MG63 (cell line): Measurements from ENCODE around the gene WAC. TPM values are rescaled to one million over a fixed set of nuclear protein-coding genes. Genes with fewer than 3 reads are reported as not detected.
"Not testable (repeated sequence)": the region's sequence is repeated elsewhere in the genome, so short reads cannot be mapped to it uniquely, and the experiment has no call there.

ENCODE experiments used
- DNase-seq: peaks from one replicate; pipeline ENCODE4 v3.0.0-alpha.2; 2020
- H3K27me3 ChIP-seq: fragments of 250-450 bp; sonication (Bioruptor Pico); 2 replicates; pipeline ENCODE4 v1.5.1; 2020; ENCODE audit warnings: mild to moderate bottlenecking, moderate library complexity
- H3K36me3 ChIP-seq: fragments of 250-450 bp; sonication (Bioruptor Pico); 2 replicates; pipeline ENCODE4 v1.5.1; 2020; ENCODE audit warnings: mild to moderate bottlenecking, moderate library complexity
- H3K4me3 ChIP-seq: fragments of 250-450 bp; sonication (Bioruptor Pico); 2 replicates; pipeline ENCODE4 v1.5.1; 2020; ENCODE audit warnings: mild to moderate bottlenecking, moderate library complexity
- H3K9me3 ChIP-seq: fragments of 250-450 bp; sonication (Bioruptor Pico); 2 replicates; pipeline ENCODE4 v1.5.1; 2020; ENCODE audit warnings: mild to moderate bottlenecking, moderate library complexity
- total RNA-seq: library from RNA; depleted of rRNA; stranded (reverse); fragments of >200 nt; shearing (Covaris generic); gene quantifications from 2 replicates; pipeline ENCODE4 v1.2.3, GENCODE V29; 2014; ENCODE audit warnings: low replicate concordance

WAC gene
- total RNA-seq, 1 experiment from 2014 or later = 32.6 TPM

GRCh38 chr10:28580825-28581224 lies 47.9 kb downstream of the WAC start:
- peaks cover 53% of the 10 kb centered on the region for H3K36me3 ChIP-seq
- no peak overlapping the region for H3K4me3 ChIP-seq
- no peak for DNase-seq
- H3K9me3 ChIP-seq = no peaks in the 10 kb centered on the region
- no peaks in the 10 kb centered on the region for H3K27me3 ChIP-seq

DNA sequence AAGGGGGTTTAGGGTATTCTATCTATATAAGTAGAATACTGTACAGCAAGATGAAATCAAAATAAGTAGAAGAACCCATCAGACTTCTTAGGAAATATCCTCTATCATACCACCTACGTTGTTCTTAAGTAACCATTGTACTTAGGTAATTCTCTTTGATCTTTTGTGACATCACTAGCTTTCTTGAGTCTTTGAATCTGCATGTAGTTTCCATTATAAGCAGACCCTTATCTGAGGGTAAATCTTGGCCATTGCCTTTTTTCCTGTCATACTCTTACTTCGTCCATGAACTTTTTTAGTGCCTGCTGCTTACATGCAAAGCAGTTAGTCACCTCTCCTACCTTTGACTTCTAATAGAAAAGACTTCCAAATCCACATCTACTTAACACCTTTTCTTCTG lies 49.0 kb downstream of the WAC start:
- H3K27me3 ChIP-seq = no peaks in the 10 kb centered on the region
- no peaks in the 10 kb centered on the region for H3K9me3 ChIP-seq
- no peak overlapping the region for H3K4me3 ChIP-seq
- H3K36me3 ChIP-seq = peaks cover 59% of the 10 kb centered on the region
- no peak for DNase-seq

DNA sequence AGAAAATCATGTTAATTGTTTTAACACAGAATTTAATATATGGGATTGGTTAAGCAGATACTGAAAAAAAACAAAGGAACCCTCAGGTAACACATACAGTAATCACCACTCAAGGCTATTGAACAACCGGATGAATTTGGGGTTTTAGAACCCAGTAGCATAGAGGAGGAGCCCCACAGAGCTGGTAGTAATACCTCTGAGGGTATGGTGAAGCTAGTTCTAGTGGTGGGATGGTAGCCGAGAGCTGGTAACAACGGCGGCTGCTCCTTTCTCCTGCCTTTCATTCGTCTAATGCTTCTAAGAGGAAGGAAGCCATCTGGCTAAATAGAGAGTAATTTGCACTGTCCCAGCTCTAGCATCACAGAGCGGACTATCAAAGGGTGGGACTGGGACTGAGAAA lies 52.2 kb downstream of the WAC start:
- Histone ChIP-seq H3K27me3 (no peaks in the 10 kb centered on the region), H3K9me3 (no peaks in the 10 kb centered on the region), H3K4me3 (no peak overlapping the region), H3K36me3 (peaks cover 73% of the 10 kb centered on the region)
- DNase-seq = no peak

GRCh38 chr10:28586176-28586575 lies 53.3 kb downstream of the WAC start:
- no peaks in the 10 kb centered on the region for H3K27me3 ChIP-seq
- no peak for DNase-seq
- no peak overlapping the region for H3K4me3 ChIP-seq
- H3K36me3 ChIP-seq = peaks cover 80% of the 10 kb centered on the region
- H3K9me3 ChIP-seq = no peaks in the 10 kb centered on the region

DNA sequence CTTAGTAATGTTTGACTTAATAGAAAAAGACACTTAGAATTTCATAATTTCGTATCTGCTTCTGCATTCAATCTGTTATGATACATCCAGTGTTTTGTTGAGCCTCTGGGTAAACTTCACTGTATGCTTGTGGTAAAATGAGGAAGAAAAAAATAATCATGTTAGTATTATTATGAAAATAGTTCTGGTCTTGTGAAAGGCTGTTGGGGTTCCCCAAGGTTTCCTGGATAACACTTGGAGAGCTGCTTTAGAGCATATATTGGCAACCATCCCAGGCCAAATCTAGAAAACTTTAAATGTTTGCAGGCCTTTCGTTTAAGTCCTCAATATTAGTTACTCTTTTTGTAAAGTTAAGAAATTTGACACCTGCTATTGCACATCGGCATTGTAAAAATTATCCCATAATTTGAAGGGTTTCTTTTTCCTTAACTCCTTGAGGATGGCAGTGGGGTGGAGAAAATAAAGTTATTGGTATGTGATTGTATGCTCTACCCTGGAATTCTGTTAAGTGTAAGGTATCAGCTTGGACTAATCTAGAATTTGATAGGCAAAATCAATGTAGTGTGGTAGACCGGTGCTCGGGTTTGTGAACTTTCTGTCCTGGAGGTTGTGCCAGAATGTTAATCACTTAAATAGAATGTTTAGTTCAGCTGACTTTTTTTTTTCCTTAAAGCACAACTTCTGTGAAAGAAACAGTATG lies 54.5 kb downstream of the WAC start:
- no peak overlapping the region for H3K4me3 ChIP-seq
- H3K36me3 ChIP-seq = peaks cover 82% of the 10 kb centered on the region
- no peaks in the 10 kb centered on the region for H3K27me3 ChIP-seq
- H3K9me3 ChIP-seq = no peaks in the 10 kb centered on the region
- DNase-seq = no peak

- Histone ChIP-seq H3K9me3 (no peaks in the 10 kb centered on the region), H3K27me3 (no peaks in the 10 kb centered on the region), H3K36me3 (peaks cover 81% of the 10 kb centered on the region), H3K4me3 (no peak overlapping the region)
- DNase-seq = no peak
These were observed 55.0 kb downstream of the WAC start for GRCh38 chr10:28587970-28588290.

GRCh38 chr10:28592953-28593352 lies 60.0 kb downstream of the WAC start:
- H3K4me3 ChIP-seq = no peak overlapping the region
- H3K36me3 ChIP-seq = peaks cover 75% of the 10 kb centered on the region
- no peaks in the 10 kb centered on the region for H3K27me3 ChIP-seq
- no peak for DNase-seq
- no peaks in the 10 kb centered on the region for H3K9me3 ChIP-seq

DNA sequence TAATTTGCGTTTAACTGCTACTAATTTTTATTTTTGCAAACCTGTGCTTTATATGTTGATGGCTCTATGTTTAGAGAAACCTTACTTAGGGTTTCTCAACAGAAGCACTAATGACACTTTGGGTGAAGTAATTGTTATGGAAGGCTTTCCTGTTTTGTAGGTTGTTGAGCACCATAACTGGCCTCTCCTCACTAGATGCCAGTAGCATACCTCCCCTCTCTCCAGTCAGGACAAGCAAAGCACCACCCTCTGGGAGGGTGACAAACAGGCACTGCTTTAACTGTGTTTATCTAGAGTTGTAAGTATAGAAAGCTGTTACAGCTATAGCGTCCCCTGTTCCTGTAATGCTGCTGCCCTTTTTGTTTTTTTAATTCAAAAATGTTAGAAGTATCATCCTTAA lies 60.9 kb downstream of the WAC start:
- Histone ChIP-seq H3K36me3 (peaks cover 78% of the 10 kb centered on the region), H3K27me3 (no peaks in the 10 kb centered on the region), H3K4me3 (no peak overlapping the region), H3K9me3 (no peaks in the 10 kb centered on the region)
- DNase-seq = no peak

- no peaks in the 10 kb centered on the region for H3K9me3 ChIP-seq
- no peak for DNase-seq
- no peak overlapping the region for H3K4me3 ChIP-seq
- no peaks in the 10 kb centered on the region for H3K27me3 ChIP-seq
- H3K36me3 ChIP-seq = peaks cover 78% of the 10 kb centered on the region
These were observed 61.5 kb downstream of the WAC start for GRCh38 chr10:28594406-28594805.

- peaks cover 73% of the 10 kb centered on the region for H3K36me3 ChIP-seq
- no peak overlapping the region for H3K4me3 ChIP-seq
- H3K9me3 ChIP-seq = no peaks in the 10 kb centered on the region
- no peak for DNase-seq
- no peaks in the 10 kb centered on the region for H3K27me3 ChIP-seq
These were observed 62.7 kb downstream of the WAC start for GRCh38 chr10:28595613-28596012.

GRCh38 chr10:28600056-28600455 lies 67.1 kb downstream of the WAC start:
- no peak for DNase-seq
- H3K4me3 ChIP-seq = no peak overlapping the region
- H3K27me3 ChIP-seq = no peaks in the 10 kb centered on the region
- no peaks in the 10 kb centered on the region for H3K9me3 ChIP-seq
- peaks cover 80% of the 10 kb centered on the region for H3K36me3 ChIP-seq

DNA sequence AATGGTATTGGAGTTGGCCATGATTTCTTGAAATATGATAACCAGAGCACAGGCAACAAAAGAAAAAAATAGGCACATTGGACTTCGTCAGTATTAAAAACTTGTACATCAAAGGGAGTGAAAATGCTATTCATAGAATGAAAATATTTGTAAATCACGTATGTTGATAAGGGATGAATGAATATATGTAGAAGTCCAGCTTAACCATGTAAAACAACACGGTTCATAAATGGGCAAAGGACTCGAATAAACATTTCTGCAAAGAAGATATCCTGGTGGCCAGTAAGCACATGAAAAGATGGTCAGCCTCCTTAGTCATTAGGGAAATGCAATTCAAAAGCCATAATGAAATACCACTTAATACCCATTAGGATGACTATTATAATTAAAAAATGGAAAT lies 68.1 kb downstream of the WAC start:
- Histone ChIP-seq H3K4me3 (no peak overlapping the region), H3K36me3 (peaks cover 83% of the 10 kb centered on the region), H3K27me3 (no peaks in the 10 kb centered on the region), H3K9me3 (no peaks in the 10 kb centered on the region)
- DNase-seq = no peak

- peaks cover 79% of the 10 kb centered on the region for H3K36me3 ChIP-seq
- DNase-seq = no peak
- no peaks in the 10 kb centered on the region for H3K27me3 ChIP-seq
- no peaks in the 10 kb centered on the region for H3K9me3 ChIP-seq
- H3K4me3 ChIP-seq = no peak overlapping the region
These were observed 71.9 kb downstream of the WAC start for GRCh38 chr10:28604567-28605536.

DNA sequence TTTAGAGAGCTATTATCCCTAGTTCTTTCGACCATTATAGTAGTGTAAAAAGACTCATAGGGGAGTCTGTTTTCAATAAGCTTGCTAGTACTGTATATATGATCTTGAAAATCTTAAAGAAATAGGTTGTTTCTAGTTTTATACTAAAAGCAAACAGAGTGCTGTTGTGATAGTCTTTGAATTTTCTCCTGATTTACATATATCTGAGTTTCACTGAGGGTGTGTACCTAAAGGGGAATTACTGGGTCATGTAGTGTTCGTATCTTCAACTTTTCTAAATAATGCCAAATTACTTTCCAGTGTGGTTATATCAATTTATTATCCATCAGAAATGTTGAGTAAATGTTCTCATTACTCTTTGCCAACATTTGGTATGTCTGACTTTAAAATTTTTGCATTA lies 73.7 kb downstream of the WAC start:
- no peaks in the 10 kb centered on the region for H3K9me3 ChIP-seq
- H3K36me3 ChIP-seq = peaks cover 81% of the 10 kb centered on the region
- no peak overlapping the region for H3K4me3 ChIP-seq
- no peaks in the 10 kb centered on the region for H3K27me3 ChIP-seq
- no peak for DNase-seq

DNA sequence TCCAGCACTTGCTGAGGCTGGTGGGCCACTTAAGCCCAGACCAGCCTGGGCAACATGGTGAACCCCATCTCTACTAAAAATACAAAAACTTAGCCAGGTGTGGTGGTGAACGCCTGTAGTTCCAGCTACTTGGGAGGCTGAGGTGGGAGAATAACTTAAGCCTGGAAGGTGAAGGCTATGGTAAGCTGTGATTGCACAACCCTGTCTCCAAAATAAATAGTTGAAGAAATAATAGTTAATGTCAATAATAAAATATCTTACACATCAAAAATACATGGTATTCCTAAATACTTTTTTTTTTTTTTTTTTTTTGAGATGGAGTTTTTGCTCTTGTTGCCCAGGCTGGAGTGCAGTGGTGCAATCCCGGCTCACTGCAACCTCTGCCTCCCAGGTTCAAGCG lies 76.7 kb downstream of the WAC start:
- H3K27me3 ChIP-seq, H3K4me3 ChIP-seq, H3K9me3 ChIP-seq, DNase-seq: not testable (repeated sequence)
- peaks cover 81% of the 10 kb centered on the region for H3K36me3 ChIP-seq

- no peak overlapping the region for H3K4me3 ChIP-seq
- H3K36me3 ChIP-seq = peaks cover 92% of the 10 kb centered on the region
- no peak for DNase-seq
- no peaks in the 10 kb centered on the region for H3K9me3 ChIP-seq
- H3K27me3 ChIP-seq = no peaks in the 10 kb centered on the region
These were observed 80.0 kb downstream of the WAC start for GRCh38 chr10:28612877-28613276.

- H3K4me3 ChIP-seq = no peak overlapping the region
- no peak for DNase-seq
- no peaks in the 10 kb centered on the region for H3K9me3 ChIP-seq
- H3K27me3 ChIP-seq = no peaks in the 10 kb centered on the region
- H3K36me3 ChIP-seq = peaks cover 87% of the 10 kb centered on the region
These were observed 83.6 kb downstream of the WAC start for GRCh38 chr10:28616514-28616913.

GRCh38 chr10:28619455-28619854 lies 86.5 kb downstream of the WAC start:
- no peak for DNase-seq
- H3K4me3 ChIP-seq = no peak overlapping the region
- H3K27me3 ChIP-seq = no peaks in the 10 kb centered on the region
- peaks cover 65% of the 10 kb centered on the region for H3K36me3 ChIP-seq
- no peaks in the 10 kb centered on the region for H3K9me3 ChIP-seq
